Inferior parietal cortex (tissue), 1 donor: ENCODE results near the gene AKAP11.
"Not testable (repeated sequence)": the region's sequence is repeated elsewhere in the genome, so short reads cannot be mapped to it uniquely, and the experiment has no call there.

Source experiments
- DNase-seq: peaks from one replicate; pipeline ENCODE4 v3.0.0-alpha.2; 2016; ENCODE audit errors: extremely low spot score

The AKAP11 gene, protein sequence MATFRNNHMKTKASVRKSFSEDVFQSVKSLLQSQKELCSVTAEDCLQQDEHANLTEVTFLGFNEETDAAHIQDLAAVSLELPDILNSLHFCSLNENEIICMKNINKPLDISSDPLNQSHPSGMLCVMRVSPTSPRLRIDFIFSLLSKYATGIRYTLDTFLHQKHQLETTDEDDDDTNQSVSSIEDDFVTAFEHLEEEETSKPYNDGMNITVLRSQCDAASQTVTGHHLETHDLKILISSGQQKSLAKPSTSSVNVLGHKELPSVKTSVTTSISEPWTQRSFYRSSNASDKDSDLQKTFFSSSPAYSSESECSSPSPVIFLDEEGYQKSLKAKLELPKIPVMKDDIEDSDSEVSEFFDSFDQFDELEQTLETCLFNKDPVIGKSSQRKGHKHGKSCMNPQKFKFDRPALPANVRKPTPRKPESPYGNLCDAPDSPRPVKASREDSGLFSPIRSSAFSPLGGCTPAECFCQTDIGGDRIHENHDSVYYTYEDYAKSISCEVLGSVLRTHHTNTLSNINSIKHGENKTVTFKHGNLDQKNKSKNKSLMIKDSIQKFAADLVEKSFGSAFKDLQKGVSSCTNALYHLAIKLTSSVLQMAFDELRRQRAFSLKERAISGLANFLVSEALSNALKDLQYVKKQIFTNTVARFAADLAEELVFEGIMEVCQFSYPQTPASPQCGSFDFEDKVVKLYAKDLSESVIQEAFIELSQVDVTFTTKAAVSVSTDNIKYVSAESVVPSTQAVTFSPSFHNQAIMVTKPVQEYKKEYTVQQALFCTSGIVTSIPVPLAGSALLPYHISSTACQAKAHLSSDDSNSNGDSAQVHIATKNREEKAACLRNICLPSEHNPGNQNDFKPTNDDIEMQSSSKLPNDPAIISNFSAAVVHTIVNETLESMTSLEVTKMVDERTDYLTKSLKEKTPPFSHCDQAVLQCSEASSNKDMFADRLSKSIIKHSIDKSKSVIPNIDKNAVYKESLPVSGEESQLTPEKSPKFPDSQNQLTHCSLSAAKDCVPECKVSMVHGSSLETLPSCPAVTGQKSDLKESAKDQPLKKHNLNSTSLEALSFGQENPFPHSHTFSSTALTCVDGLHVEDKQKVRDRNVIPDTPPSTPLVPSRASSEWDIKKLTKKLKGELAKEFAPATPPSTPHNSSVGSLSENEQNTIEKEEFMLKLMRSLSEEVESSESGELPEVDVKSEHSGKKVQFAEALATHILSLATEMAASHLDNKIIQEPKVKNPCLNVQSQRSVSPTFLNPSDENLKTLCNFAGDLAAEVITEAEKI (N-terminal part only)

DNA sequence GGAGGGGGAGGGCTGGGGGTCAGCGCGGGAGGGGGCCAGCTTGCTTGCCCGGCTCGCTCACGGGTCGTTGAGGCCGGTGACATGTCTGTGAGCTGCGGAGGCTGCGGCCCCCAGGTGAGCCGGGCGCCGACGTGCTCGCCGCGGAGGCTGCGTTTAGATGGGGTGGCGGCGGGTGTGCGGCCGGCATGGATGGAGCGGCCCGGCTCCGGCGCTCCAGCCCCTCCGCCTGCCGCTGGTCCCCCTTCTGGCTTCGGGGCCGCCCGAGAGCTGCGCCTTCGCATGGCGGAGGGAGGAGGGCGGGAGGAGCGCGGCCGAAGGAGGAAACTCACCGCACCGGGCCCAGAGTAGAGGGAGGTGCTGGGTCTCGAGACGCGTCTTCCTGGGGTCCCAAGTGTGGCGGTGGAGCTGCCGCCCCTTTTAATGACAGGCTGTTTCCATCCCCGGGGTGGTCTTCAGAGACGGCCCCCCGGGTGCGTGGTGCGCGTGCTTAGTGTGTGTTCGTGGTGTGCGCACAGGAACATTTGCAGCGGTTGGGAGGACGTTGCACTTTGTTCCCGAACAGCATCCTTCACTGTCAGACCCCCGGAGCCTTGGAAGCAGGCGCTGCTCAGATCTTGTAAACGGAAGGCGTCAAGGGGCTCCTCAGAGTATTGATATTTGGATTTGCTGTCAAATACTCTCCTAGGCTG, at the start of gene AKAP11:
Gene AKAP11, plus strand, starts transcription at position 38 of the 689 bp plus-strand sequence. CDS start 14,197 bp downstream, outside the sequence.
- DNase-seq = peak; percentile 45

DNA sequence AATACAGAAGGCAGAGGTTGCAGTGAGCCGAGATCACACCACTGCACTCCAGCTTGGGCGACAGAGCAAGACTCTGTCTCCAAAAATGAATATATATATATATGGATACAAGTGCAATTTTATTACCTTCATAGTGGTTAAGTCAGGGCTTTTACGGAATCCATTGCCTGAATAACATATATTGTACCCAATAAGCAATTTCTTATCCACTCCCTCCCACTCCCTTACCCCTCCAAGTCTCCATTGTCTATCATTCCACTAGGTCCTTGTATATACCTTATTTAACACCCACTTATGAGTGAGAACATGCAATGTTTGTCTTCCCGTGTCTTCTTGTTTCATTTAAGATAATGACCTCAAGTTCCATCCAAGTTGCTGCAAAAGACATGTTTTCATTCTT, 48.3 kb upstream of the AKAP11 start:
- DNase-seq = no peak

DNA sequence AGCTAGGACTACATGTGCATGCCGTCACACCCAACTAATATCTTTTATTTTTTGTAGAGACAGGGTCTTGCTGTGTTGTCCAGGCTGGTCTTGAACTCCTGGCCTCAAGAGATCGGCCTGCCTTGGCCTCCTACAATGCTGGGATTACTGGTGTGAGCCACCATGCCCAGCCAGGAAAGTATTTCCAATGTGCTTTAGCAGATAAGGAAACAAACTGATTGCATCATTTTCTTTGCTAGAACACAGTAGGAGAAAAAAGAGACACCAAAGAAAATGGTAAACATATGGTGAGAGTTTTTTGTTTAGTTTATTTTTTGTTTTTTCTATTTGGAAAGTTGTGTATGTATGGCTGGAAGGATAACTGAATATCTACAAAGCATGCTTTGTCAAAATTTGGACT, 46.9 kb upstream of the AKAP11 start:
- DNase-seq = no peak

DNA sequence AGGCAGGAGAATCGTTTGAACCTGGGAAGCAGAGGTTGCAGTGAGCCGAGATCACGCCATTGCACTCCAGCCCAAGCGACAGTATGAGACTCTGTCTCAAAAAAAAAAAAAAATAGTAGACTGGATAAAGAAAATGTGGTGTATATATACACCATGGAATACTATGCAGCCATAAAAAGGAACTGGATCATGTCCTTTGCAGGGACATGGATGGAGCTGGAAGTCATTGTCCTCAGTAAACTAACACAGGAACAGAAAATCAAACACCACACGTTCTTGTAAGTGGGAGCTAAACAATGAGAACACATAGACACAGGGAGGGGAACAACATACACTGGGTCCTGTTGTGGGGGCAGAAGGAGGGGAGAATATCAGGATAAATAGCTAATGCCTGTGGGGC, 45.2 kb upstream of the AKAP11 start:
- not testable (repeated sequence) for DNase-seq

DNA sequence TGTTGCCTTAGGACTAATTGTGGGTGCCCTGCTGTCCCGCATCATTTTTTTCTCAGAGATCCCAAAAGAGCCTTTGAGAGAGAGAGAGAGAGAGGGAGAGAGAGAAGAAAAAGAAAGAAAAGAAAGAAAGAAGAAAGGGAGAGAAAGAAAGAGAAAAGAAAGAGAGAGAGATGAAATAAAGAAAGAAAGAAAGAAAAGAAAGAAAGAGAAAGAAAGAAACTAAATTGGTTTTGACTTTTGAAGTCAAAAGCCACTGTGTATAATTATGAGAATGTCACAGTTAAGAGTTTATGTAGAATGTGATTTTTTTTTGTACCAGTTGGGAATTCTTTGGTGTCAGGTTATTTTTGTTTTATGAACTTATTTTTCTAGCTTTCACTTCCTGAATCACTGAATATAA, 43.4 kb upstream of the AKAP11 start:
- no peak for DNase-seq

DNA sequence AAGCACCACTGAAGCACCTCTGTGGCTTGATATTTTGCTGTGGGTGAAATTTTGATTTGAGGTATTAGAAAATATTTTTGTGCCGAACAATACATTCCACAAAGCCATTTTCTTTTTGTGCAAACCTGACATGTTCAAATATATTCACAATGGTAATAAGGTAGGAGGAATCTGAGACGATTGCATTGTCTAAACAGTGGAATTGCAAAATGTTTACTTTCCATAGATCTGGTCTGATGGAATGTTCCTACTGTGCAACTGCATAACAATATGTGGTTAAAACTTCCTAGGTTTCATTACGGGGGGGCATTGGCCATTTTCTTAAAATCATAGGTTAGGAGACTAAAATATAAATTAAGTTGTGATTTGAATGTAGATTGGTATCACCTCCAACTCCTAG, 42.7 kb upstream of the AKAP11 start:
- no peak for DNase-seq

DNA sequence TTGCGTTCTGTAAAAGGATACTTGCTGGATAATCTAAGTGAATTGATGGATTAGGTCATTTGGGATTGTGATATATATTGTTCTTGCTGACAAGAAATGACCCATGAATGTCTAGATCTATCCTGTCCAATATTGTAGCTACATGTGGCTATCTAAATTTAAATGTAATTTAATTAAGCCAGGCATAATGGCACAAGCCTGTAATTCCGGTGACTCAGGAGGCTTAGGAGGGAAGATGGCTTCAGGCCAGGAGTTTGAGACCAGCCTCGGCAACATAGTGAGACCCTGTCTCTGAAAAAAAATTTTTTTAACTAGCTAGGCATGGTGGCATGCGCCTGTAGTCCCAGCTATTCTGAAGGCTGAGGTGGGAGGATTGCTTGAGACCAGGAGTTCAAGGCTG, 39.3 kb upstream of the AKAP11 start:
- DNase-seq = no peak

DNA sequence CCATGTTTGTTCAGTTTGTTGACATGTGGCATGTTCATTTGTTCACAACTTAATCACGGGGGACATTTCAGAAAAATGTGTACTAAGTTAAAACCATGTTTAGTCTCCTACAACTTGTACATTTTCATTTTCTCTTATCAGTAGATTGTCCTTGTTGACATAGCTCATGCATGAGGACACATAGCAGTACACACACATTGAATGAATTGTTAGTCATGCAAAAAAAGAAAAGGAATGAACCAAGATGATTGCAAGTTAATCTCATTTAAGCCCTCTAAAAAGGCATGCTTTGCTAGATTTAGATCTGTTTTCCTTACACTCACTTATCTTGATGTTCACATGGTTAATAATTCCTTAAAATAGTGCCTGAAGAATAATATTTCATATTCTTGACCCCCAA, 38.2 kb upstream of the AKAP11 start:
- DNase-seq = no peak

DNA sequence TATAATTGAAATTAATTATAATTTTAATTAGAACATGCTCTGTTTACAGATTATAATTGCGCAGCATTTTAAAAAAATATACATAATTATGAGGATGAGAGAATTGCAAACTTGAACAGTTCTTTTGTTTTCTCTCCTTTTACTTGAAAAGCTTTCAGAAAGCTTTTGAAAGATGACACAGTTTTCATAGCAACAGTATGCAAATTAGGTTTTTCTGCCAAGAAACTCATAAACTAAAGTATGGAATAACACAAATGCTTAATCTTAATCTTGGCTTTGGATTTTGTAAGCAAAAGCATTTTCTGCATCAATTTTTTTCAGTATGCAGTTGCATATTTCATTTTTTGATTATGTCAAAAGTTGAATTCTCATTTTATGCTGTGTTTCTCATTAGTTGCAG, 32.8 kb upstream of the AKAP11 start:
- DNase-seq = peak; percentile 15

DNA sequence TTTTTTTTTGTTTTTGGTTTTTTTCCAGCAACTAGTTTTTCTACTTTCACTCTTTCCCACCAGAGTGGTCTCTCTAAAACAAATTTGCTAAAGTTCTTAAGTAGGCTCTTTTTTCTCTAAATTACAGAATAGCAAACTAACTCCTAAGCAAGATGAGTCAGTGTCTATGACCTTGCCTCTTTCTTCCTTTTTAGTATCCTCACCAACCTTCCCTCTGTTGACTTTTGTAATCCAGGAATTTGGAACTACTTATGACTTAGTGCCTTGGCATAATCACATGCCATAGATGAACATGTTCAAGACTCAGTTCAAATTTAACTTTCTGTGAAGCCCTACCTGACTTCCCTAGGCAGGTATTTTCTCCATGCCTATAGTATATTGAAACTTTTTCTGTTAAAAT, 32.3 kb upstream of the AKAP11 start:
- DNase-seq = no peak

DNA sequence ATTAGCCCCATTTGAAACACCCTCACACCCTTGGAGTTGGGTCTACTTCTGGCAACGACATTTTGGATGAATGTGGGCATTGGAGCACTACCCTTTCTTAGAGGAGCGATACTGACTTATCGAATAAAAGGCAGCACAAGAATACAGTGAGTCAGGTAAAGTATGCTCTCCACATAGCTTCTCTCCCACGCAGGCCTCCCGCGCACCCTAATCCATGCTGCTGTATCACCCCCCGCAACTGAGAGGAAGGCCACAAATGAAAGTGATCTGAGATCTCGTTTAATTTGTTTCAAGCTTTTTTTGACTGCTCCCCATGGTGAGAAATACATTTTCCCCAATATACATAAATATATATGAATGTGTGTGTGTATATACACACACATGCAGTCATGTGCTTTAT, 25.4 kb upstream of the AKAP11 start:
- DNase-seq = no peak

DNA sequence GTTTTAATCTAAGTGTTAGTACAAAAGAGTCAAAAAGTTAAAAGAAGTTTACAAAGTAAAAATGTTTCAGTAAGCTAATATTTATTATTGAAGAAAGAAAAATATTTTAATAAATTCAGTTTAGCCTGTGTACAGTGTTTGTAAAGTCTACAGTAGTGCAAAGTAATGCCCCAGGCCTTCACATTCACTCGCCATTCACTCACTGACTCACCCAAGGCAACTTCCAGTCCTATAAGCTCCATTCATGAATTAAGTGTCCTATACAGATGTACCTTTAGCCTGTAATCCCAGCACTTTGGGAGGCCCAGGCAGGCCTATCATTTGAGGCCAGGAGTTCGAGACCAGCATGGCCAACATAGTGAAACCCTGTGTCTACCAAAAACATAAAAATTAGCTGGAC, 24.1 kb upstream of the AKAP11 start:
- DNase-seq = no peak

DNA sequence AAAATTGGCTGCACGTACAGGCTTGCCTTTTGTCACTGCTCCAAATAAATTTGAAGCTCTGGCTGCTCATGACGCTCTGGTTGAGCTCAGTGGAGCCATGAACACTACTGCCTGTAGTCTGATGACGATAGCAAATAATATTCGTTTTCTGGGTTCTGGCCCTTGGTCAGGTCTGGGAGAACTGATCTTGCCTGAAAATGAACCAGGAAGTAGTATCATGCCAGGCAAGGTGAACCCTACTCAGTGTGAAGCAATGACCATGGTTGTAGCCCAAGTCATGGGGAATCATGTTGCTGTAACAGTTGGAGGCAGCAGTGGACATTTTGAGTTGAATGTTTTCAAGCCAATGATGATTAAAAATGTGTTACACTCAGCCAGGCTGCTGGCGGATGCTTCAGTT, 16.1 kb upstream of the AKAP11 start:
- DNase-seq = no peak

DNA sequence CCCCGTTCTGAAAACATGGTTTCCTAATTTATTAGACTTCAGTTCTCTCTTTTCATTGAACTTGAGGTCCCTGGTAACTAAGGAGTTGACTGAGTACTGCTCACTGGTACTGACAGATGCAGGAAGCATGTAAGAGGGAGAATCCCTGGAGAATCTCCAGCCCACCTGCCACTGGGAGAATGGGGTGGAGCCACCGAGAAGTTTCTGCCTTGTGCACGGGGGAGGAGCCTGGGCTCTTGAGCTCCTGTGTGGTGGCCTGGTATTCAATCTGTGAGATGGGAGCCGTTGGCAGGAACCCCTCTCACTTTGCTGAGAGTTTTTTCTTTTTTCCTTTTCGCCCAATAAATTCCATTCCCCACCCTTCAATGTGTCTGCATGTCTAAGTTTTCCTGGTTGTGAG, 13.2 kb upstream of the AKAP11 start:
- no peak for DNase-seq

DNA sequence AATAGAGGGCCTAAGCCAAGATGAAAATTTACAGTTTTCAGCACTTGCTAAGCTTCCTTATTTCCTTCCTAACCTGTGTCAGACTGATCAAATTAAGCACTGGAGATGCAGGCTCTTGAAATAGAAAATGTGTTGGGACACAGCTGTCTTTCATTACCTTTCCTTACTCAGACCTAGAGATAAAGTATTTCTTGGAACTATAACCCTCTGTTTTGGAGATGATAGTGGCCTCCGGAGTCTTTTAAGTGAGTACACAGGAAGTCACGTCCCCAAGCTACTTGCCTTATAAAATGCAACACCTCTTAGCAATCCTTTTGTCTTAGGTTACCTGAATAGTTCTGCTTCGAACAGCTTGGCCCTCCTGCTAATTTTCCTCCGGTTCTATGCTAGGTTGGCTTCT, 12.4 kb upstream of the AKAP11 start:
- no peak for DNase-seq

DNA sequence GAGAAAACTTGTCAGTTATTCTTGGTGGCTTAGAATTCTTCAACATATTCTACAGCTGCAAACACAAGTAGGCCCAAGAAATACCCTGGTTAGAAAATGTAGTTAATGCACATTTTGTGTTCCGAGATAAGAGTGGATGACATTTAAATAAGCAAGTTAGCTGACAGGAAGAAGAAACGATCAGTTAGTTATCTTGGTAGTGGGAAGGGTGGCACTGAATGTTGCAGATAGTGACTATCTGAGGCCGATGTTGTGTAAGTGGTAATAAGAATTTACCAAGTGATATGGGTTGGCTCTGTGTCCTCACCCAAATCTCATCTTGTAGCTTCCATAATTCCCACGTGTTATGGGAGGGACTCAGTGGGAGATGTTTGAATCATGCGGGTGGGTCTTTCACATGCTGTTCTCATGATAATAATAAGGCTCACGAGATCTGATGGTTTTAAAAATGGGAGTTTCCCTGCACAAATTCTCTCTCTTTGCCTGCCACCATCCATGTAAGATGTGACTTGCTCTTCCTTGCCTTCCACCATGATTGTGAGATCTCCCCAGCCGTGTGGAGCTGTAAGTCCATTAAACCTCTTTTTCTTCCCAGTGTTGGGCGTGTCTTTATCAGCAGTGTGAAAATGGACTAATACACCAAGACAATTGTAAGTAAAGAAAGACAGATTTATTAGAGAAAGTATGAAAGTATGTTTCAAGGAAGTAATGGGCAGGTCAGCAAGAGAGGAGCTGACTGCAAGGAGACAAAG, 10.9 kb upstream of the AKAP11 start:
- no peak for DNase-seq

DNA sequence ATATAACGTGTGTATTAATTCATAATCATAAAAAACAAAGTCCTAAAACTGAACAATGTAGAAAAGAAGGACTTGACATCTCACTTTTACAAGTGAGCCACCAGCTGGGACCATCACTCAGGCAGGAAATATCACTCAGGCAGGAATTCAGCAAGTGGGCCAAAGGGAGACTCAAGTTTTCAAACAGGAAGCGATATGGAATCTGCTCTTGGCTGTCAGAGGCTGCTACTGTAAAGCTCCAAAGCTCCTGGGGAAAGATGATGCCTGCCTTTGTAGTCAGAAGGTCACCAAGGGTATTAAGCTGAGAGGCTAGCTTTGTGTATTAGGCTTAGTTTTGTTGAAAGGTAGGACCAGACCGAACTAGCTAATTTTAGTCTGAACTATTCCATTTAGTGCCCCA, 5.5 kb upstream of the AKAP11 start:
- DNase-seq = no peak

DNA sequence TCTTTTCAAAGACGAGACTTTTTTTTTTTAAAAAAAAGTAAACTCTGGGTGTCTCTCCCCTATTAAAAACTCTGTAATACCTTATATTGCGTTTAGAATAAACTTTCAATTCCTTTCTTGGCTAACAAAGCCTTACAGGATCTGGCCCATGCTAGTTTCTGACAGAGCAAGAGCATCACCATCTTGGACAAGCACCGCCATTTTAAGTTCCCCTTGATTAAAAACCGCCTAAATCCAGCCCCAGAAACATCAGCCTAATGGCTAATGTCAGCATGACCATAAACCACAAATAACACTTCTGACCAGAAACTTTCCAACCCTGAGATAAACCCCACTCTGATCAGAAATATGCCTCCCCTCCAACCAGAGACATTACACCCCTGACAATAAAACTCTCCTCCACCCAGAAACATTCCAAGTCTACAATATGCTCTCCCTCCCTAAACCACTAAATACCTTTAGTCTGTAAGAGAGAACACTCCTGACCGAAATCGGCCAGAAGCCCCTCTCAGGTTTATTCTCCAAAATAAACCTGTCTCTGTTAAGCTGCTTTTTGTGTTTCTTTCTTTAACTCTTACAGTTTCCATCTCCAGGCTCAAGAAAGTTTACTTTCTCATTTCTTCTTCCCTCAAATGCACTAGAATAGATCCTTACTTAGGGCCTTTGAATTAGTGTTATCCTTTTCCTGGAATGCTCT, 1.6 kb upstream of the AKAP11 start:
- DNase-seq = no peak

DNA sequence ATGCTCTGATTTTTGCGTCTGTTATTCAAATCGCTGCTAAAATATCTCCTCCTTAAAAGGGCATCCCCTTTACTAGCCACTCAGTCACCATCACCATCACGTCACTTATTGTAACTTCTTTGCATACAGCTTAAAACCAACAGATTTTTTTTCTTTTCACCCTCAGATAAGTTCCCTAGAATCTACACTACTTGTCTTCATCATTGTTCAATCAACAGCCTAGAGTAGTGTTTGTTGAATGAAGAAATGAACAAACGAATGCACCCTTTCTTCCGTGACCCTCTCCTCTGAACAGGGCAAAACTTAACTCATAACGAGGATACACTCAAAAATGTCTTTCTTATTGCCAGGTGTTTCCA, 1.1 kb upstream of the AKAP11 start:
- DNase-seq = no peak
